Tibial artery (tissue), 4 donors: Measurements from ENCODE around the gene CARS1.

Experiments used
- DNase-seq, 2 donors: peaks; one replicate each; pipeline ENCODE4 v3.0.0-alpha.2; 2019
- H3K27ac ChIP-seq, 2 donors: fragments of 200-600 bp; sonication (generic) in 1 of 2; 1 replicate in 1 of 2; 2 replicates in 1 of 2; pipeline ENCODE4 v1.5.1; 2018 to 2019; ENCODE audit warnings: mild to moderate bottlenecking in 1 of 2
- H3K27me3 ChIP-seq, 2 donors: fragments of 200-600 bp; sonication (generic) in 1 of 2; one replicate each; pipeline versions ENCODE4 v1.5.1 to v1.6.0; 2016 to 2019
- H3K36me3 ChIP-seq, 3 donors: fragments of 200-600 bp; sonication (generic) in 2 of 3; one replicate each; pipeline ENCODE4 v1.5.1; 2016 to 2019; ENCODE audit warnings: mild to moderate bottlenecking in 2 of 3
- H3K4me1 ChIP-seq, 4 donors: fragments of 200-600 bp; sonication (generic) in 2 of 4; 1 replicate in 3 of 4; 2 replicates in 1 of 4; pipeline ENCODE4 v1.5.1; 2016 to 2019
- H3K4me3 ChIP-seq, 2 donors: fragments of 200-600 bp; sonication (generic) in 1 of 2; 1 replicate in 1 of 2; 2 replicates in 1 of 2; pipeline ENCODE4 v1.5.1; 2018 to 2019; ENCODE audit warnings: mild to moderate bottlenecking in 2 of 2
- H3K9me3 ChIP-seq, 3 donors: fragments of 200-600 bp; sonication (generic) in 1 of 3; one replicate each; pipeline ENCODE4 v1.5.1; 2016 to 2019
- intact Hi-C: fragments of 100-400 bp; cut with DNase I; formaldehyde crosslinking; loops from one replicate; pipeline ENCODE4 v1.15.0; 2023; ENCODE audit warnings: low total_unique reads
- TF ChIP-seq, protein P1 (sequence below), 2 experiments: fragments of 200-600 bp in 1 of 2; fragments of 450-650 bp in 1 of 2; IDR thresholded peaks; one replicate each; pipeline ENCODE4 v1.5.1; 2017 to 2019; ENCODE audit warnings: antibody characterized with exemption in 2 of 2, mild to moderate bottlenecking in 1 of 2, moderate library complexity in 1 of 2

Gene CARS1

DNA sequence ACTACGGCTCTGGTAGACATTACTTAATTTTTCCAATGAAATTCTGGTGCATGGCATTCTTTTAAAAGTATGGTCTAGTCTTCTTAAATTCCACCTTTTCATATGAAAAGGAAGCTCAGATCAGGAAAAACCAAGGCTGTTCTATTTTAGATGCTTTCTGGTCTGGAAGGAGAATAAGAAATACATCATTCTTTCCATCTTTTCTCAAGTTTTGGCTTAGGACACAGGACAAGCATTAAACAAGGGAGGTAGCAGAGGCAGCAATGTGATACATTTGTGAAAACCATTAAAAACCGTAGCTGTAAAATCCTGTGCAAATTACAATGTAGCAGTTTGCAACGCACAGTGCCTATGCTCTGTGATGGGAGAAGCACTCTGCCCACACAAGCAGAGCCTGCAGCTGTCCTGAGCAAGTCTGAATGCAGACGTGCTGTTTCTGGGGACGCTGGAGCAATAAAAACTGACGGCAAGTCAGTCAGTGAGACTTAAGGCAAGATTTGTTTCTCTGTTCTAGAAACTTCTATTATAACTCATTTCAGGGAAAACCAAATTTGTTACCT is 88.8 kb downstream of the CARS1 start:
- Histone ChIP-seq H3K36me3 (peaks cover 89 to 99% (median 99%) of the 10 kb centered on the region in 3 donors), H3K4me1 (no peaks in the 10 kb centered on the region), H3K27me3 (no peaks in the 10 kb centered on the region), H3K4me3 (no peak overlapping the region), H3K9me3 (no peaks in the 10 kb centered on the region), H3K27ac (no peak overlapping the region)
- intact Hi-C loops: no loop called here
- no peak for DNase-seq
- TF ChIP-seq, protein P1, sequence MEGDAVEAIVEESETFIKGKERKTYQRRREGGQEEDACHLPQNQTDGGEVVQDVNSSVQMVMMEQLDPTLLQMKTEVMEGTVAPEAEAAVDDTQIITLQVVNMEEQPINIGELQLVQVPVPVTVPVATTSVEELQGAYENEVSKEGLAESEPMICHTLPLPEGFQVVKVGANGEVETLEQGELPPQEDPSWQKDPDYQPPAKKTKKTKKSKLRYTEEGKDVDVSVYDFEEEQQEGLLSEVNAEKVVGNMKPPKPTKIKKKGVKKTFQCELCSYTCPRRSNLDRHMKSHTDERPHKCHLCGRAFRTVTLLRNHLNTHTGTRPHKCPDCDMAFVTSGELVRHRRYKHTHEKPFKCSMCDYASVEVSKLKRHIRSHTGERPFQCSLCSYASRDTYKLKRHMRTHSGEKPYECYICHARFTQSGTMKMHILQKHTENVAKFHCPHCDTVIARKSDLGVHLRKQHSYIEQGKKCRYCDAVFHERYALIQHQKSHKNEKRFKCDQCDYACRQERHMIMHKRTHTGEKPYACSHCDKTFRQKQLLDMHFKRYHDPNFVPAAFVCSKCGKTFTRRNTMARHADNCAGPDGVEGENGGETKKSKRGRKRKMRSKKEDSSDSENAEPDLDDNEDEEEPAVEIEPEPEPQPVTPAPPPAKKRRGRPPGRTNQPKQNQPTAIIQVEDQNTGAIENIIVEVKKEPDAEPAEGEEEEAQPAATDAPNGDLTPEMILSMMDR (IDR thresholded peaks at IDR 0.05): no peak

- TF ChIP-seq, protein P1 (IDR thresholded peaks at IDR 0.05): no peak
- Histone ChIP-seq H3K27ac (no peak overlapping the region), H3K9me3 (no peaks in the 10 kb centered on the region), H3K27me3 (no peaks in the 10 kb centered on the region), H3K4me1 (no peaks in the 10 kb centered on the region), H3K4me3 (no peak overlapping the region), H3K36me3 (peaks cover 69 to 93% (median 82%) of the 10 kb centered on the region in 3 donors)
- DNase-seq: no peak
- intact Hi-C loops: no loop called here
Measured at GRCh38 chr11:2964782-2965181, 92.4 kb downstream of the CARS1 start.

DNA sequence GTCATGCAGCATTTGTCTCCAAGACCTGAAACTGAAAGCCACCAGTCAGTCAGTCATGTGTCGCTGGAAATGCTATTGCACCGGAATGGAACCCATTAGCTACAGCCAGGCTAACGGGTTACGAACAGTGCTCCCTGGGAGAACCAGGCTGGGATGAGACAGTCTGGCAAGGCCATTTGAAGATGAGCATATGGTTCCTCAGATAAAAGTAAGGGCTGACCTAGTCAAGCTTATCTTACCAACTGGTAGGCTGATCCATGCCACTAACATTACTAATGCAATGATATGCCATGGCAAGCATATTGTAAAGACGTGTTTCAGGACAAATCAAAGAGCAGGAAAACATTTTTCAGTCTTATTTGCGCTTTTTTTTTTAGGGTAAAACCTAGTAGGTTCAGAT is 93.5 kb downstream of the CARS1 start:
- TF ChIP-seq, protein P1 (IDR thresholded peaks at IDR 0.05): no peak
- intact Hi-C loops: no loop called here

GRCh38 chr11:2963112-2963754 is 94.0 kb downstream of the CARS1 start:
- no peak overlapping the region for H3K4me3 ChIP-seq
- H3K27ac ChIP-seq: no peak overlapping the region
- TF ChIP-seq, protein P1 (IDR thresholded peaks at IDR 0.05): no peak
- intact Hi-C loops: no loop called here
- peaks cover 67 to 93% (median 73%) of the 10 kb centered on the region in 3 donors for H3K36me3 ChIP-seq
- no peaks in the 10 kb centered on the region for H3K27me3 ChIP-seq
- H3K4me1 ChIP-seq: no peaks in the 10 kb centered on the region
- no peaks in the 10 kb centered on the region for H3K9me3 ChIP-seq
- DNase-seq: no peak

More for the DNA sequence above, 93.5 kb downstream of the CARS1 start:
- no peaks in the 10 kb centered on the region for H3K4me1 ChIP-seq
- no peaks in the 10 kb centered on the region for H3K9me3 ChIP-seq
- H3K27ac ChIP-seq: no peak overlapping the region
- no peak overlapping the region for H3K4me3 ChIP-seq
- DNase-seq: no peak
- no peaks in the 10 kb centered on the region for H3K27me3 ChIP-seq
- H3K36me3 ChIP-seq: peaks cover 67 to 93% (median 73%) of the 10 kb centered on the region in 3 donors

DNA sequence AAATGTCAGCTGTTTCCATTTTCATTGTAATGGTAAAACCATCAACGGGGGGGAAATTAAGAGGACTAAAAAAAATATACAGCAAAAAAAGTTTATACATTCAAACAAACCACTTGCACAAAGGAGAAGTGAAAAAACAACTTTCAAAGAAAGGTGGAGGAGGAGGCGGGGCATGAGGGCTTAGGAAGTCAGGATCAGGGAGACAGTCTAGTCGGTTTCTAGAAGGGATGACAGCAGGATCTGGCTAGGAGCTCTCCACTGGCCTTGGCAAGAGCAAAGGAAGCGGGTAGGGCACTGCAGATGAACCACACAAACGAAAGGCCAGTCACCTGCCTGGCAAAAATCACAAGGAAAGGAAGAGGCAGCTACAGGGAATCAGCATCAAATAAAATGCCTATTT is 96.1 kb downstream of the CARS1 start:
- Histone ChIP-seq H3K4me1 (no peaks in the 10 kb centered on the region), H3K36me3 (peaks cover 66 to 93% (median 73%) of the 10 kb centered on the region in 3 donors), H3K9me3 (no peaks in the 10 kb centered on the region), H3K27me3 (no peaks in the 10 kb centered on the region), H3K4me3 (no peak overlapping the region), H3K27ac (no peak overlapping the region)
- intact Hi-C loops: no loop called here
- TF ChIP-seq, protein P1 (IDR thresholded peaks at IDR 0.05): no peak
- DNase-seq: no peak
